Measurements from ENCODE around the gene RPL18A. TPM values are rescaled to one million over a fixed set of nuclear protein-coding genes. Genes with fewer than 3 reads are reported as not detected.

The RPL18A gene
- total and polyA plus RNA-seq, 10 of the 15 experiments (the other 5 are each of a cell fraction or from before 2014, with no cell fraction given), result 1,181 to 3,774 (median 2,300) TPM

DNA sequence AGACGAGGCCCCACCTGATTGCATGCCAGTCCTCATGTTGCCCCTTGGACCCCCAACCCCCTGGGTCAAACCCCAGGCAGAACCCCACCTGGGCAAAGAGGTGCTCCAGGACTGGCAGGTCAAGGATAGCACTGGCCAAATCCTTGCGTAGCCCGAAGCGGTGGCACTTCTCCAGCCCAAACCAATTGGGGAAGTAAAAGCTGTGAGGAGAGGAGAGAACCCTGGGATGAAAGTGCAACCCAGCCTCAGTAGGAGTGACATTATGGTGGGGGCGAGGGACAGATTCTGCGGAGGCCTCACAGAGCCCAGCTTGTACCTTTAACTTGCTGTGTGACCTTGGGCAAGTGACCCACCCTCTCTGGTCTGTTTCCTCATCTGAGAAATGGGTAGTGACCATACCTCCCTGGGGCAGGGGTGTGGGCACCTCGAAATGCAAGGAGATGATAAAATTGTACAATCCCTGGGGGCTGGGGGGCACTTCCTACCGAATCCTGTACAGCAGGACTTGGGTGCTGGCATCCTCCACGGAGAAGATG lies 16.4 kb upstream of the RPL18A start:
- WGBS (ENCODE audit: insufficient coverage, insufficient replicate concordance, low lambda C conversion rate, missing lambda C conversion rate), result 95% methylated on average over 9 of the region's 9 CpGs
- no peak overlapping the region for H3K4me2 ChIP-seq (ENCODE audit: control insufficient read depth, insufficient read depth)
- in situ Hi-C loops (cut with MboI), result no loop called here

DNA sequence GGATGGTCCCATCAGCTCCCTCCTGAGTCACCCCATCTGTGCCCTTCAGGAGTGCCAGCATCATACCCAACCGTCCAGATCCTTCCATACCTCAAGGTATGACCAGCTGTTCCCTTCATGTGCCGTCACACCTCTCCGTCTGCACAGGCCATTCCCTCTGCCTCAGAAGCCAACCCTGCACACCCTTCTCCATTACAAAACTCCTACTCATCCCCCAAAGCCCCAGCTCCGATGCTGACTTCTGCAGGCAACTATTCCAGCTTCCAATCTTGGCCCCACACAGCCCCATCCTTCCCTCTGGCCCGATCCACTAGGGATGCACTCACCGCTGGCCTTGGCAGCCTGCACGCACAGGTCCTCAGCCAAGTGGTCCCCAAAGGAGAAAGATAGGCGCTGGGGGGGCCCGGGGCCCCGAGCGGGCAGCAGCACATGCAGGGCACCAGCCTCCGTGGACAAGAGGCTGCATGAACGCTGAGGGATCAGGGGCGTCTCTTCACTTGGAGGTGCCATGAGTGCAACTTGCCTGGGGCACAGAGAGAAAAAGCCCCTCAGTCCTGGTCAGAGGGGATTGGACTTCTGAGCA lies 15.7 kb upstream of the RPL18A start:
- H3K9ac ChIP-seq (ENCODE audit: control insufficient read depth, insufficient read depth, low read length), result no peak overlapping the region
- no peaks in the 10 kb centered on the region; the same call in 2 of the 3 replicates for H3K9me3 ChIP-seq (replicated peaks; ENCODE audit: control insufficient read depth, insufficient read depth, low read length)
- H2AFZ ChIP-seq (ENCODE audit: control insufficient read depth, low read depth, low read length), result no peak overlapping the region
- peak overlapping the region; percentile 9; the same call in 1 of the 2 replicates for H3K4me2 ChIP-seq (ENCODE audit: control insufficient read depth, insufficient read depth)
- no TSS peak for BruUV-seq (replicated peaks)
- in situ Hi-C loops (cut with MboI) (no loop called here), intact Hi-C loops (cut with micrococcal nuclease; ENCODE audit: unreplicated experiment) (no loop called here)
- no peak for FAIRE-seq
- ChIA-PET SMC1A (ENCODE audit: uncharacterized antibody, unreplicated experiment) (no interaction called here), POLR2A (interaction anchor here (0.6 kb wide), 1 partner anchor 516 kb away, joined by 3 read pairs; no protein-coding TSS in a partner anchor), CTCF (interaction anchor here (0.5 to 1.1 kb wide), 4 partner anchors 15 to 452 kb away, joined by 3 to 4 read pairs (median 4); partner anchors contain the start of gene RPL18A), RAD21 (ENCODE audit: unreplicated experiment) (no interaction called here)
- H3K4me1 ChIP-seq (ENCODE audit: control insufficient read depth, insufficient read depth, low read length), result peaks cover 21% of the 10 kb centered on the region
- peaks cover 4 to 18% of the 10 kb centered on the region in 2 experiments for H3K36me3 ChIP-seq (ENCODE audit: control insufficient read depth in 2 of 2, insufficient read depth in 2 of 2, low read length in 1 of 2)
- H3K4me3 ChIP-seq, result no peak overlapping the region
- H3K79me2 ChIP-seq (ENCODE audit: control insufficient read depth, insufficient read depth, low read length), result peaks cover 28% of the 10 kb centered on the region
- ATAC-seq, result no peak
- DNase-seq (ENCODE audit: low read depth, low spot score), result no peak
- no peaks in the 10 kb centered on the region for H3K27me3 ChIP-seq (replicated peaks in 1 of 2; ENCODE audit: control insufficient read depth in 2 of 2, insufficient read depth in 2 of 2, low read length in 1 of 2)
- no peaks in the 10 kb centered on the region for H4K20me1 ChIP-seq (ENCODE audit: control insufficient read depth, insufficient read depth)
- H3K27ac ChIP-seq (ENCODE audit: control insufficient read depth, insufficient read depth), result no peak overlapping the region
- 82% methylated on average over 14 of the region's 14 CpGs for WGBS (ENCODE audit: insufficient coverage, insufficient replicate concordance, low lambda C conversion rate, missing lambda C conversion rate)
- TF ChIP-seq KAT2A (conservative IDR thresholded peaks at IDR 0.05; ENCODE audit: control insufficient read depth, low read depth, low read length) (no peak), SMARCA5 (IDR thresholded peaks at IDR 0.05) (no peak), TCF7 (IDR thresholded peaks at IDR 0.05; ENCODE audit: borderline replicate concordance) (no peak), BCL11A (IDR thresholded peaks at IDR 0.05; ENCODE audit: low read depth, low read length) (no peak), CREM (IDR thresholded peaks at IDR 0.05; ENCODE audit: low read depth) (no peak), ZZZ3 (IDR thresholded peaks at IDR 0.05; ENCODE audit: control insufficient read depth, insufficient read length, low read depth) (no peak), KDM1A (IDR thresholded peaks at IDR 0.05; ENCODE audit: borderline replicate concordance) (no peak), FOXK2 (IDR thresholded peaks at IDR 0.05) (no peak)
- TF ChIP-seq, protein P1, sequence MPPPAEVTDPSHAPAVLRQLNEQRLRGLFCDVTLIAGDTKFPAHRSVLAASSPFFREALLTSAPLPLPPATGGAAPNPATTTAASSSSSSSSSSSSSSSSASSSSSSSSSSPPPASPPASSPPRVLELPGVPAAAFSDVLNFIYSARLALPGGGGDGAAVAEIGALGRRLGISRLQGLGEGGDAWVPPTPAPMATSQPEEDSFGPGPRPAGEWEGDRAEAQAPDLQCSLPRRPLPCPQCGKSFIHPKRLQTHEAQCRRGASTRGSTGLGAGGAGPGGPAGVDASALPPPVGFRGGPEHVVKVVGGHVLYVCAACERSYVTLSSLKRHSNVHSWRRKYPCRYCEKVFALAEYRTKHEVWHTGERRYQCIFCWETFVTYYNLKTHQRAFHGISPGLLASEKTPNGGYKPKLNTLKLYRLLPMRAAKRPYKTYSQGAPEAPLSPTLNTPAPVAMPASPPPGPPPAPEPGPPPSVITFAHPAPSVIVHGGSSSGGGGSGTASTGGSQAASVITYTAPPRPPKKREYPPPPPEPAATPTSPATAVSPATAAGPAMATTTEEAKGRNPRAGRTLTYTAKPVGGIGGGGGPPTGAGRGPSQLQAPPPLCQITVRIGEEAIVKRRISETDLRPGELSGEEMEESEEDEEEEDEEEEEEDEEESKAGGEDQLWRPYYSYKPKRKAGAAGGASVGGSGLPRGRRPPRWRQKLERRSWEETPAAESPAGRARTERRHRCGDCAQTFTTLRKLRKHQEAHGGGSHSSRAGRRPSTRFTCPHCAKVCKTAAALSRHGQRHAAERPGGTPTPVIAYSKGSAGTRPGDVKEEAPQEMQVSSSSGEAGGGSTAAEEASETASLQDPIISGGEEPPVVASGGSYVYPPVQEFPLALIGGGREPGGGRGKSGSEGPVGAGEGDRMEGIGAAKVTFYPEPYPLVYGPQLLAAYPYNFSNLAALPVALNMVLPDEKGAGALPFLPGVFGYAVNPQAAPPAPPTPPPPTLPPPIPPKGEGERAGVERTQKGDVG (CRISPR knock-in tag; IDR thresholded peaks at IDR 0.05), result no peak
- TF ChIP-seq, protein P2, sequence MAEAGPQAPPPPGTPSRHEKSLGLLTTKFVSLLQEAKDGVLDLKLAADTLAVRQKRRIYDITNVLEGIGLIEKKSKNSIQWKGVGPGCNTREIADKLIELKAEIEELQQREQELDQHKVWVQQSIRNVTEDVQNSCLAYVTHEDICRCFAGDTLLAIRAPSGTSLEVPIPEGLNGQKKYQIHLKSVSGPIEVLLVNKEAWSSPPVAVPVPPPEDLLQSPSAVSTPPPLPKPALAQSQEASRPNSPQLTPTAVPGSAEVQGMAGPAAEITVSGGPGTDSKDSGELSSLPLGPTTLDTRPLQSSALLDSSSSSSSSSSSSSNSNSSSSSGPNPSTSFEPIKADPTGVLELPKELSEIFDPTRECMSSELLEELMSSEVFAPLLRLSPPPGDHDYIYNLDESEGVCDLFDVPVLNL (IDR thresholded peaks at IDR 0.05; ENCODE audit: low read depth, low read length), result no peak

More for the DNA sequence above, 16.4 kb upstream of the RPL18A start:
- no peaks in the 10 kb centered on the region; the same call in 2 of the 3 replicates for H3K9me3 ChIP-seq (replicated peaks; ENCODE audit: control insufficient read depth, insufficient read depth, low read length)
- no peak overlapping the region for H2AFZ ChIP-seq (ENCODE audit: control insufficient read depth, low read depth, low read length)
- intact Hi-C loops (cut with micrococcal nuclease; ENCODE audit: unreplicated experiment), result no loop called here
- ATAC-seq (no peak), DNase-seq (ENCODE audit: low read depth, low spot score) (no peak), FAIRE-seq (no peak)
- no peak for TF ChIP-seq NFIC (IDR thresholded peaks at IDR 0.05; ENCODE audit: low read depth, low read length)
- no peak for TF ChIP-seq SMARCA5 (IDR thresholded peaks at IDR 0.05)
- no peak for TF ChIP-seq HDAC2 (IDR thresholded peaks at IDR 0.05)
- ChIA-PET POLR2A (no interaction called here), SMC1A (ENCODE audit: uncharacterized antibody, unreplicated experiment) (no interaction called here), CTCF (interaction anchor here (0.5 to 1.1 kb wide), 4 partner anchors 16 to 451 kb away, joined by 3 to 4 read pairs (median 4); partner anchors contain the start of gene RPL18A), RAD21 (ENCODE audit: unreplicated experiment) (no interaction called here)
- no peak overlapping the region for H3K27ac ChIP-seq (ENCODE audit: control insufficient read depth, insufficient read depth)
- BruUV-seq (replicated peaks), result no TSS peak
- H4K20me1 ChIP-seq (ENCODE audit: control insufficient read depth, insufficient read depth), result no peaks in the 10 kb centered on the region
- no peak overlapping the region for H3K4me3 ChIP-seq
- peaks cover 19% of the 10 kb centered on the region for H3K4me1 ChIP-seq (ENCODE audit: control insufficient read depth, insufficient read depth, low read length)
- peaks cover 6 to 18% of the 10 kb centered on the region in 2 experiments for H3K36me3 ChIP-seq (ENCODE audit: control insufficient read depth in 2 of 2, insufficient read depth in 2 of 2, low read length in 1 of 2)
- H3K79me2 ChIP-seq (ENCODE audit: control insufficient read depth, insufficient read depth, low read length), result peaks cover 28% of the 10 kb centered on the region
- no peak overlapping the region for H3K9ac ChIP-seq (ENCODE audit: control insufficient read depth, insufficient read depth, low read length)
- no peaks in the 10 kb centered on the region for H3K27me3 ChIP-seq (replicated peaks in 1 of 2; ENCODE audit: control insufficient read depth in 2 of 2, insufficient read depth in 2 of 2, low read length in 1 of 2)
